Fibroblast of pulmonary artery (primary cell): ENCODE data around the gene DACT2.

Source experiments
- DNase-seq: peaks from one replicate; pipeline ENCODE4 v3.0.0-alpha.2; 2010; ENCODE audit warnings: low read depth
- H3K4me3 ChIP-seq: replicated peaks from 2 replicates; pipeline ENCODE4 v1.5.1; 2011; ENCODE audit warnings: low read depth, mild to moderate bottlenecking, control low read depth, low read length, moderate library complexity
- CTCF ChIP-seq: IDR thresholded peaks from 2 replicates; pipeline ENCODE4 v1.5.1; 2011; ENCODE audit warnings: mild to moderate bottlenecking, control low read depth, low read length, inconsistent platforms; ENCODE audit errors: missing control alignments

The DACT2 gene

GRCh38 chr6:168256940-168257339, 62.6 kb downstream of the DACT2 start:
- TF ChIP-seq CTCF, result no peak

More at GRCh38 chr6:168256940-168257339, 62.6 kb downstream of the DACT2 start:
- H3K4me3 ChIP-seq, result no peak overlapping the region
- DNase-seq, result no peak
